ENCODE measurements around the gene GAB2.

Gene GAB2

DNA sequence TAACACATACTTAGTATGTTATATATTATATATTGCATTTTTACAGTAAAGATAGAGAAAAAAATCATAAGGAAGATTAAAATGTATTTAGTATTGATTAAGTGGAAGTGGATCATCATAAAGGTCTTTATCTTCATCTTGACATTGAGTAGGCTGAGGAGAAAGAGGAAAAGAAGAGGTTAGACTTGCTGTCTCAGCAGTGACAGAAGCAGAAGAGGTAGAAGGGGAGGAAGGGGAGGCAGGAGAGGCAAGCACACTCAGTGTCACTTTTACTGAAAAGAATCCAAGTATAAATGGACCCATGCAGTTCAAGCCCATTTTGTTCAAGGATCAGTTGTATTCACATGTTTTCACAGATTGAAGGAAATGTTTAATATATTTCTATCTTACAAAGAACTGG lies 69.7 kb downstream of the GAB2 start:
- Mint-ChIP-seq H3K27ac (peak overlapping the region; percentile 98), H3K4me3 (no peak overlapping the region), H3K36me3 (ENCODE audit: low read depth) (peaks cover 15% of the 10 kb centered on the region), H3K27me3 (no peaks in the 10 kb centered on the region), H3K9me3 (no peaks in the 10 kb centered on the region), H3K4me1 (ENCODE audit: low read depth) (peaks cover 90% of the 10 kb centered on the region)
- intact Hi-C loops (cut with micrococcal nuclease), result no loop called here

DNA sequence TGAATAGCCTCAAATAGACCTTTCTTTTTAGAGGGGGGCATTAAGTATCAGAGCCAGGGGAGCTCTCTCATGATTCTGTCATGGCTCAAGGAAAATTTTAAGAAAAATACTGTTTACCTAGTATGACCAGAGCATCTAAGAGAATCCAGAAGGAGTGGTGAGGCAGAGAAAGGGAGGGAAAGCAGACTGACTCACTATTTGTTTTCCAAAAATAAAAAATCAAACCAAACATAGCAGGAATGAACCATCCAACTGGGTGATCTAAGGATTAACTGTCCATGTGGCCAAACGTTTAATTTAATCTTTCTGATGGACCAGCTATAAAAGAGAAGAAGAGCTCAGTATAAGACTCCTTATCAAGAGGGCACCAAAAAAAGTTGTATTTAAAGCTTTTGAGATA lies 70.8 kb downstream of the GAB2 start:
- Mint-ChIP-seq H3K27ac (peak overlapping the region; percentile 66), H3K4me1 (ENCODE audit: low read depth) (peaks cover 88% of the 10 kb centered on the region)
- intact Hi-C loops (cut with micrococcal nuclease), result no loop called here

DNA sequence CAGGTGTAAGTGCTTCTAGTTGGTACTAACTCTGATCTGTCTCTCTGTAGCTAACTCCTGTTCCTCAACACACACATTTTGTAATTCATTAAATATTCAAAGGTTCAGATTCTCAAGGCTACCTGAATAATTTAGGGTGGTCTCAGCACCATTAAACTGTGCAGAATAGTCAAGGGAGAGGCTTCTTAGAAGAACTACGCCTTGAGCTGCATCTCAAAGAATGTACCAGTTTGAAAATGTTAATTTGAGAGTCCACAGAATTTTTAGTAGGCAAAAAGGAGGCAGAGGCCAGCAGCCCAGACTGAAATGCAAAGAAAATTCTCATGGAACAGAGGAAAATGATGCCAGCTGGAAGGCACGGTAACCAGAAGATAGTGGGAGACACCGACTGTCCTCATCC lies 72.2 kb downstream of the GAB2 start:
- intact Hi-C loops (cut with micrococcal nuclease), result no loop called here
- Mint-ChIP-seq H3K27ac (no peak overlapping the region), H3K36me3 (ENCODE audit: low read depth) (peaks cover 28% of the 10 kb centered on the region), H3K27me3 (no peaks in the 10 kb centered on the region), H3K4me3 (no peak overlapping the region), H3K4me1 (ENCODE audit: low read depth) (peaks cover 86% of the 10 kb centered on the region), H3K9me3 (no peaks in the 10 kb centered on the region)

More for the DNA sequence above, 70.8 kb downstream of the GAB2 start:
- Mint-ChIP-seq H3K4me3 (no peak overlapping the region), H3K9me3 (no peaks in the 10 kb centered on the region), H3K27me3 (no peaks in the 10 kb centered on the region), H3K36me3 (ENCODE audit: low read depth) (peaks cover 24% of the 10 kb centered on the region)

DNA sequence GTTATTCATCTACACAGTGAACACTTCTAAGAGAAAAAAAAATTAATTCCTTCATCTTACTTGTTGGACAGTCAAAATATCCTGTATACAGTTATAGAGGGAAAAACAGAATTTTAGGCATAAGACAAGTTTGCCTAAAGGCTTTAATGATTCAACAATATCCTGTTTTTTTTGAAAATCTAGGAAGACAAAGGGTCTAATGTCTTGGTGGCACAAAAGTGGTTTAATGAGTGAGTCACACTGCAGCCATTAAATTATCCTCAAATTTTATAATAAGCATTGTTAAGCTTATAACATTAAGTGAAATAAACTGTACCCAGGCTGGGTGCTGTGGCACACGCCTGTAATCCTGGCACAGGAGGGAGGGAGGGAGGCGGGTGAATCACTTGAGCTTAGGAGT lies 72.9 kb downstream of the GAB2 start:
- peaks cover 86% of the 10 kb centered on the region for H3K4me1 Mint-ChIP-seq (ENCODE audit: low read depth)

DNA sequence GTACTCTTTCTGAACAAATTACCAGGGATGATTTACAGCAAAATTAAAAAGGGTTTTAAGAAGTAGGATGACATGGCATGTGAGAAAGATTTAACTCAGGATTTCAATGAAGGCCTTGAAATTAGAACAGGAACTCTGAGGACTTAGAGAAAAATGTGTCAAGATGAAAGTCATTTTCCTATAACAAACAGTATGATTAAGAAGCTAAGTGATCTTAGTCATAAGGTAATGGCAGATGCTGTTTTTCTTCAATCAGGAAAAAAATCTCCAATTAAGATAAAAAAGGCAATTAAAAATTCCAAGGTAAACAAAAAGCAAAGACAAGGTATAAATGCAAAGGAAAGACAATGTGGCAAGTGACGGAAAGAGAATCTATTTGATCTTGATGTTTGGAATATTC lies 73.5 kb downstream of the GAB2 start:
- intact Hi-C loops (cut with micrococcal nuclease), result no loop called here
- H3K4me1 Mint-ChIP-seq (ENCODE audit: low read depth), result peaks cover 89% of the 10 kb centered on the region
- H3K9me3 Mint-ChIP-seq, result no peaks in the 10 kb centered on the region
- no peaks in the 10 kb centered on the region for H3K27me3 Mint-ChIP-seq
- H3K4me3 Mint-ChIP-seq, result no peak overlapping the region
- H3K27ac Mint-ChIP-seq, result peak overlapping the region; percentile 12
- H3K36me3 Mint-ChIP-seq (ENCODE audit: low read depth), result peaks cover 36% of the 10 kb centered on the region

More for the DNA sequence above, 72.9 kb downstream of the GAB2 start:
- Mint-ChIP-seq H3K4me3 (no peak overlapping the region), H3K27ac (no peak overlapping the region), H3K36me3 (ENCODE audit: low read depth) (peaks cover 30% of the 10 kb centered on the region), H3K27me3 (no peaks in the 10 kb centered on the region), H3K9me3 (no peaks in the 10 kb centered on the region)
- intact Hi-C loops (cut with micrococcal nuclease), result no loop called here

DNA sequence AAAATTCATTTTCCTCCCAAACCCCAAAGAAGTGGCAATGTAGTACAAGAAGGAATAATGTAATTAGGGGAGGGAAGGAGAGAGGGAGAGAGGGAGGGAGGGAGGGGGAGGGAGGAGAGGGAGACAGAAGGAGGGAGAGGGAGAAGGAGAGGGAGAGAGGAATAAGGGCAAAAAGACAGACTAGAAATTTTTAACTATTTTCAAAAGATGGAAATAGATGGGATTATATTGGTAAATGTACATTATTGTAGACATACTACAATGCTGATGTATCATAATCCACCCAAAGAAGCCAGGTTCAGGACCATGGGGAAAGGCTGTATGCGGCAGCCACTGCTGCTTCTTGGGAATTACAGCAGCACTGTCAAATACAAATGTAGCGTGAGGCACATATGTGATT lies 74.3 kb downstream of the GAB2 start:
- intact Hi-C loops (cut with micrococcal nuclease), result no loop called here
- Mint-ChIP-seq H3K4me3 (no peak overlapping the region), H3K4me1 (ENCODE audit: low read depth) (peaks cover 90% of the 10 kb centered on the region)

DNA sequence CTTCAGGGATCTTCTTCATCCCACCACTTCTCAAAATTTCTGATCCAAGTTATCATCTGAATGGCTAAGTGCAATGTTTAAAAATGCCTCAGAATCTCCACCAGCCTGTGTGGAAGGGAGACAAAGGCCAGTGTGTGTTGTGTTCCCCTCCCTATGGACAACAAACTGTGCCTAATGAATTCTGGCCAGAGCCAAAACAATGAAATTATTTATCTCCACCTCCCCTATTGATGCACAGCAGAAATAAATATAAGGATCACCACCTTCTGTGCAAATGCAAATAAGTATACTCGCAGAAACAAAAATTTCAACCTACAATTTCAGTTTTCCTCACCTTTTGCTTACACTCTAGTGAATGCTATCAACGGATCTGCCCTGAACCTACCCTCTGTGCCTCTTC lies 75.8 kb downstream of the GAB2 start:
- peak overlapping the region; percentile 6 for H3K27ac Mint-ChIP-seq
- no peak overlapping the region for H3K4me3 Mint-ChIP-seq
- H3K9me3 Mint-ChIP-seq, result no peaks in the 10 kb centered on the region
- H3K4me1 Mint-ChIP-seq (ENCODE audit: low read depth), result peaks cover 89% of the 10 kb centered on the region
- intact Hi-C loops (cut with micrococcal nuclease), result no loop called here
- peaks cover 25% of the 10 kb centered on the region for H3K36me3 Mint-ChIP-seq (ENCODE audit: low read depth)
- H3K27me3 Mint-ChIP-seq, result no peaks in the 10 kb centered on the region

More for the DNA sequence above, 74.3 kb downstream of the GAB2 start:
- Mint-ChIP-seq H3K27me3 (no peaks in the 10 kb centered on the region), H3K36me3 (ENCODE audit: low read depth) (peaks cover 29% of the 10 kb centered on the region), H3K9me3 (no peaks in the 10 kb centered on the region), H3K27ac (peak overlapping the region; percentile 12)

DNA sequence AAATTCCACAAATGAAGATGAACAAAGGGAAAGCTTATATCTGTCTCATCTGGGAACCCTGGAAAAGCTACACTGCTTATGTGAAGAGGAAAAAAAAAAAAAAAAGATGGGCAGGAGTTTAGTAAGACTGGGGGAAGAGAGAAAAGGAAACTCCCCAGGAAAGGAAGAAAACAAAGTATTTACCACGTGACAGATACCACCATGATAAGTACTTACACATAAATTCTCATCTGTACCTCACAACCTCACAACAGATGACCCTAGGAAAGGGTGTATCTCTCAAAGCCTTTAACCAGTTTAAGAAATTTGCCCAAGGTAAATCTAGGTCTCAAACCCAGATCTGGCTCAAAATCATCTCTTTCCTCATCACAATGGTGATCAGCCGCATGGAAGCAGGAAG lies 77.1 kb downstream of the GAB2 start:
- Mint-ChIP-seq H3K36me3 (ENCODE audit: low read depth) (peaks cover 23% of the 10 kb centered on the region), H3K4me1 (ENCODE audit: low read depth) (peaks cover 78% of the 10 kb centered on the region), H3K4me3 (no peak overlapping the region), H3K27ac (peak overlapping the region; percentile 85), H3K9me3 (no peaks in the 10 kb centered on the region), H3K27me3 (no peaks in the 10 kb centered on the region)
- intact Hi-C loops (cut with micrococcal nuclease), result no loop called here

DNA sequence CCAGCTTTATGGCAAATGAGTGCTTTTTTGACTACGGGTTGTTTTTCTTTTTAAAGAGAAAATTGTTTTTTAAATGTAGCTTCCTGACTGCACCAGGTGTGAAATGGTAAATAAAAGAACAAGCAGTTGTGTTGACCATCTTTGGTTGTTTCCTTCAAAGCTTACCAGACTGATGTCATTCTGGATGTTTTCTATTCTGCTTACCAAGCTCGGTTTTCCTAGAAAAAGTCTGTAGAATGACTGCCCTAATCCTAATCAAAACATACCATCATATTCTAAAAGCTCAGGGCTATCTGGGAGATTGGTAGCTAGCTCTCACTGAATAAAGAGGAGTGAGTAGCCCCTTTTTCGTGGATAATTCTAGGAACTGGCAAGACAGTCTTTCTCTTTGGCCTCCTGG lies 77.7 kb downstream of the GAB2 start:
- no peak overlapping the region for H3K4me3 Mint-ChIP-seq
- H3K9me3 Mint-ChIP-seq, result no peaks in the 10 kb centered on the region
- peaks cover 29% of the 10 kb centered on the region for H3K36me3 Mint-ChIP-seq (ENCODE audit: low read depth)
- intact Hi-C loops (cut with micrococcal nuclease), result loop anchor here (5.0 kb wide), 1 partner anchor 48 kb away; no protein-coding TSS in a partner anchor
- H3K27me3 Mint-ChIP-seq, result no peaks in the 10 kb centered on the region
- peaks cover 78% of the 10 kb centered on the region for H3K4me1 Mint-ChIP-seq (ENCODE audit: low read depth)
- H3K27ac Mint-ChIP-seq, result peak overlapping the region; percentile 85

DNA sequence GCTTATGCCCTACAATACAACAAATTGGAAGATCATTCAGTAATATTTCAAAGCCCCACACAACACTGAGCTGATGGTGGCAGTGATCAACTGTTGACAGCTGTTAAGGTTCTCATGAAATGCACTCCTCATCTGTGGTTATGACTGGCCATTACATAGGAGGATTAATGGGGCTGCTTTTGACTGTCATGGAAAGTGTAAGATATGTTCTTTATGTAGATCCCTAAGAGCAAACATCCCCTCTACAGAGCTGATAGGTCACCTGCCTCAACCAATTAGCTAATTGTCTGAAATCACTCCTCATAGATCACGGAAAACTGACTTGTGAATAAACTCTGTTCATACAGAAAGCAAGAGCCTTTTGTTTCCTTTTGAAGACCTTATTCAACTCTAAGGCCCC lies 78.1 kb downstream of the GAB2 start:
- H3K4me1 Mint-ChIP-seq (ENCODE audit: low read depth), result peaks cover 82% of the 10 kb centered on the region
- intact Hi-C loops (cut with micrococcal nuclease), result loop anchor here (5.0 kb wide), 1 partner anchor 47 kb away; no protein-coding TSS in a partner anchor

DNA sequence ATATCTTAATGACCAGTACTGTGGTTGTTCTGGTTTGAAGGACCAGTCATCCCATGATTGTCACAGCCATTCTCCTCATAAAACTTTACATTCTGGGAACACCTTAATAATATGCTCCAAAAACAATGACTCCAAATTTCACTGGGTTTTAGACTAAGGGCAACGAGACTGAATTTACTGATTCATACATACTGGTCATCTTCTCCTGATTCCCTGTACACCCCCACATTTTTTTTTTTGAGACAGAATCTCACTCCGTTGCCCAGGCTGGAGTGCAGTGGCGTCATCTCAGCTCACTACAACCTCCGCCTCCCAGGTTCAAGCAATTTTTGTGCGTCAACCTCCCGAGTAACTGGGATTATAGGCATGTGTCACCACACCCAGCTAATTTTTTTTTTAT lies 78.9 kb downstream of the GAB2 start:
- intact Hi-C loops (cut with micrococcal nuclease), result loop anchor here (5.0 kb wide), 1 partner anchor 46 kb away; no protein-coding TSS in a partner anchor

More for the DNA sequence above, 78.1 kb downstream of the GAB2 start:
- H3K27ac Mint-ChIP-seq, result peak overlapping the region; percentile 85
- no peak overlapping the region for H3K4me3 Mint-ChIP-seq
- peaks cover 31% of the 10 kb centered on the region for H3K36me3 Mint-ChIP-seq (ENCODE audit: low read depth)
- H3K9me3 Mint-ChIP-seq, result no peaks in the 10 kb centered on the region
- no peaks in the 10 kb centered on the region for H3K27me3 Mint-ChIP-seq

DNA sequence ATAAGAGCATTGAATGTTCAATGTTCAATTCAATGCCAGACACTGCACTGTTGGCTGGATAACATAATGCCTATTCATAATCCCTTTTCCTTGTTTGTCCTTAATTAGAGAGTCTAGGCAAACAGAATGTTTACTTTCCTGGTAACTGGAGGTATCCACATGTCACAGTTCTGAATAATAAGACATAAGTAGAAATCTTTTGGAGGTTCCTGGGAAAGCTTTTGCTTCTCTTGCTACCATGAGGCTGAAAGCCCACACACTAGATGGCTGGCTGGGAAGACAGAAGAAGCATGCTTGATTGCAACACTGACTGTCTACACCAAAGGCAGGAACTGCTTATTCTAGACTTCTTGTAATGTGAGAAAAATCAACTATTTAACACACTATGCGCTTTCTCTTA lies 79.5 kb downstream of the GAB2 start:
- H3K9me3 Mint-ChIP-seq, result no peaks in the 10 kb centered on the region

More for the DNA sequence above, 78.9 kb downstream of the GAB2 start:
- Mint-ChIP-seq H3K27me3 (no peaks in the 10 kb centered on the region), H3K27ac (peak overlapping the region; percentile 85), H3K36me3 (ENCODE audit: low read depth) (peaks cover 31% of the 10 kb centered on the region), H3K4me3 (no peak overlapping the region), H3K9me3 (no peaks in the 10 kb centered on the region), H3K4me1 (ENCODE audit: low read depth) (peaks cover 83% of the 10 kb centered on the region)

DNA sequence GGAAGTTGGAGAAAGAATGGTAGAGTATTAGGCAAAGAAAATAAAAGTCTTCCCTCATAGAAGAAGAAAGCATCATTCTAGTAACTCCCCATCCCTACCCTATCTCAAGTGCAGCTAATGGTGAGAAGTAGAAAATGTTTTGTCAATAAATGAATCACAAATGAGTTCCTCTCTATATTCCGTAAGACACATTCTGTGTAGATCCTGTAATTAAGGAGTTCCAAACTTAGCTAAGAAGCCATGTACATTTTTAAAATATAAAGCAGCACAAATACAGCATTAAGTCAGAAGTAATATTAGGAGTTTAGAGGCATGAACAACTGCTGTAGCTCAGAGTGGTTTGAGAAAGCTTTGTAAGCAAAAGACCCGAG lies 80.1 kb downstream of the GAB2 start:
- no peaks in the 10 kb centered on the region for H3K27me3 Mint-ChIP-seq

More for the DNA sequence above, 79.5 kb downstream of the GAB2 start:
- no peak overlapping the region for H3K4me3 Mint-ChIP-seq
- H3K36me3 Mint-ChIP-seq (ENCODE audit: low read depth), result peaks cover 31% of the 10 kb centered on the region
- H3K27ac Mint-ChIP-seq, result peak overlapping the region; percentile 85
- no peaks in the 10 kb centered on the region for H3K27me3 Mint-ChIP-seq
- intact Hi-C loops (cut with micrococcal nuclease), result loop anchor here (5.0 kb wide), 1 partner anchor 46 kb away; no protein-coding TSS in a partner anchor
- H3K4me1 Mint-ChIP-seq (ENCODE audit: low read depth), result peaks cover 81% of the 10 kb centered on the region

DNA sequence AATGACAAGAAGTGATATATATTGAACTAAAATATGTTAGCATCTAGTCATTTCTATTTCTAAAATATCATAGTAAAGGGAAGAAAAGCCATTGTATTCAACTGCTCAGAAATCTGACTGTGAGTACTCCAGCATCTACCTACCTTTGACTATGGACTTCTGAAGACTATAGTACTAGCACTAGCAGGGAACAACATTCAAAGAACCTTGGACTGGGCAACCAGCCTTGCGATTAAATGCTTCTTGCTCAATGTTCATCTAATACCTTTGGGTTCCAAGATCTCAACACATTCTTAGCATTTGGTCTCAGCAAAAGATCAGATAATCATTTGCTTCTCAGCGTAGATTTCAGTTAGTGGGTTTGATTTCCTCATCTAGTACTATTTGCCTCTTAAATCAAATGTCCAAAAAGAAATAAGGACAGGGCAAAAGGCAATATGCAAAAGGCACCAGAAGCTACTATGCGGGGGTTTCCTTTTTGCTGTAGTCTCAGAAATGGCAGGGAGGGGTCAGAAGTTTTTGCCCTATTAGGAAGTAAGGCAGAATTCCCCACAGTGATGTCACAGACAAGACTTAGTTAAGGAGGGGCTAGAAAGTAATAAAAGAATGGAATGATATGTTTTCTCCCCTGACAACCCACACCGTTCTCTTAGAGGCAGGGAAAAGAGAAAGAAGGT lies 80.6 kb downstream of the GAB2 start:
- H3K4me3 Mint-ChIP-seq, result no peak overlapping the region
- peaks cover 83% of the 10 kb centered on the region for H3K4me1 Mint-ChIP-seq (ENCODE audit: low read depth)
- peaks cover 25% of the 10 kb centered on the region for H3K36me3 Mint-ChIP-seq (ENCODE audit: low read depth)
- H3K27me3 Mint-ChIP-seq, result no peaks in the 10 kb centered on the region
- peak overlapping the region; percentile 85 for H3K27ac Mint-ChIP-seq
- intact Hi-C loops (cut with micrococcal nuclease), result loop anchor here (5.0 kb wide), 1 partner anchor 45 kb away; no protein-coding TSS in a partner anchor
- no peaks in the 10 kb centered on the region for H3K9me3 Mint-ChIP-seq

More for the DNA sequence above, 80.1 kb downstream of the GAB2 start:
- peaks cover 83% of the 10 kb centered on the region for H3K4me1 Mint-ChIP-seq (ENCODE audit: low read depth)
- peaks cover 30% of the 10 kb centered on the region for H3K36me3 Mint-ChIP-seq (ENCODE audit: low read depth)
- H3K27ac Mint-ChIP-seq, result peak overlapping the region; percentile 85
- no peaks in the 10 kb centered on the region for H3K9me3 Mint-ChIP-seq
- intact Hi-C loops (cut with micrococcal nuclease), result loop anchor here (5.0 kb wide), 1 partner anchor 45 kb away; no protein-coding TSS in a partner anchor
- no peak overlapping the region for H3K4me3 Mint-ChIP-seq
